Measurements from ENCODE around the gene CAPNS2. TPM values are rescaled to one million over a fixed set of nuclear protein-coding genes. Genes with fewer than 3 reads are reported as not detected.

The CAPNS2 gene
- 0.37 and 0.40 TPM in 2 replicates for total RNA-seq (2014; rRNA removed; shearing (Covaris generic))
- polyA plus RNA-seq (2015; cell fraction: cytosol; rRNA removed) = 0.15 TPM in 1 of 2 replicates, not detected in the other
- 0.27 and 0.33 TPM in 2 replicates for polyA plus RNA-seq (2015; cell fraction: nucleus; rRNA removed)

GRCh38 chr16:55566432-55567175 is at the start of gene CAPNS2:
Gene CAPNS2 (plus strand): TSS chr16:55566684. CDS start chr16:55566757, 73 bp downstream.
- DNase-seq (ENCODE audit: low read depth, low spot score) = no peak
- in situ Hi-C loops (cut with HindIII; ENCODE audit: low pct_unique_long_range_greater_than_20kb, low sequenced_read_pairs) = no loop called here

DNA sequence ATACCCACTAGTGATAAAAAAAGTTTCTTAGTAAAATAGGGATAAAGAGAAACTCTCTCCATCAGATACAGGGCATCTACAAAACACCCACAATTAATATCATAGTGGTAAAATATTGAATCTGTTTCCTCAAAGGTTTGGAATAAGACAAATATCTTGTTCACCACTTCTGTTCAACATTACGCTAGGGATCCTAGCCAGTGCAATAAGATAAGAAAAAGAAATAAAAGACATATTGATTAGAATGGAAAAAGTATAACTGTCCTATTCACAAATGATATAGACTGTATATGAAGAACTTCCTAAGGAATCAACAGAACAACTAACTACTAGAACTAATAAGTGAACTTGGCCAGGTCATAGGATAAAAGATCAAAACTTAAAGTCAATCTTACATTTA is 44.7 kb upstream of the CAPNS2 start:
- in situ Hi-C loops (cut with HindIII; ENCODE audit: low pct_unique_long_range_greater_than_20kb, low sequenced_read_pairs) = no loop called here
- no peak for DNase-seq (ENCODE audit: low read depth, low spot score)

DNA sequence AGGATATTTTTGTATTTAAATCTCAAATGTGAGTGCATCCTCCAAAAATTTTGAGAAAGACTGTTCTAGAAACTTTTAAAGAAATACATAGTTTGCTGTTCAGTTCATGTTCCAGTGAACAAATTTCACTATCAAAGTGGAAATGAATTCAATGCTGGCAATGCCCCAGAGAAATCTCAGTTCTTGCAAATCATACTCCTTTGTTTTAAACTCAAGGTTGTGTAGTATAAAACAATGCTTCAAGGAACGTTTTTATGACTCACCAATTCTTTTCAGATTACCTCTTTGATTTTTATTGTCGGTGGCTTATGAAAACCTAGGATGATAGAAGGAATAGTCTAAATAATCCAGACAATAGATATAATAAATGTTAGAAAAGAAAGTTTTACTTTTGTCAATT is 40.0 kb upstream of the CAPNS2 start:
- in situ Hi-C loops (cut with HindIII; ENCODE audit: low pct_unique_long_range_greater_than_20kb, low sequenced_read_pairs) = no loop called here
- no peak for DNase-seq (ENCODE audit: low read depth, low spot score)

- DNase-seq (ENCODE audit: low read depth, low spot score) = no peak
- in situ Hi-C loops (cut with HindIII; ENCODE audit: low pct_unique_long_range_greater_than_20kb, low sequenced_read_pairs) = no loop called here
These were observed 38.6 kb upstream of the CAPNS2 start for GRCh38 chr16:55527885-55528284.

- no peak for DNase-seq (ENCODE audit: low read depth, low spot score)
- in situ Hi-C loops (cut with HindIII; ENCODE audit: low pct_unique_long_range_greater_than_20kb, low sequenced_read_pairs) = no loop called here
These were observed 37.5 kb upstream of the CAPNS2 start for GRCh38 chr16:55529018-55529417.

DNA sequence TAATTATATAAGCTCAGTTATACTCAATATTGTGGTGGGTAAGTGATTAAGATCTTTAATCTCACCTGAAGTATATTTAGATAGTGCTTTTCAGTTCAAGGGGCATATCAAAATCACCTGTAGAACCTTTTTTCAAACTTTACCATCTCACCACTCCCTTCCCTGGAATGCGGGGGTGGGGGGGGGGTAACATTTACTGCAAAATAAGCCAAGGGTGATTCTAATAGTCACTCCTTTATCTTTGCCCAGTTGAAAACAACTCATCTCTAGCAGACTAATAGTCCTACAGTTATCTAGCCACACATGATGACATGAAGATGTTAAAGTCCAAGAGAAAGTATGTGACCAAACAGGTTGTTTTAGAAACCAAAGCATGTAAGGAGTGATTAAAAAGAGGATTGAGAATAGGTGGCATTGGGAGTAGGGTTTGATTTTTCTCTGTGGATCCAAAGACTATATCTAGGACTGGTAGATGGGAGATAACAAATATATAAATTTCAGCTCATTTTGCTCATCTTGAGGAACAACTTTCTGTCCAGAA is 36.1 kb upstream of the CAPNS2 start:
- in situ Hi-C loops (cut with HindIII; ENCODE audit: low pct_unique_long_range_greater_than_20kb, low sequenced_read_pairs) = no loop called here

GRCh38 chr16:55532227-55532626 is 34.3 kb upstream of the CAPNS2 start:
- in situ Hi-C loops (cut with HindIII; ENCODE audit: low pct_unique_long_range_greater_than_20kb, low sequenced_read_pairs) = no loop called here
- no peak for DNase-seq (ENCODE audit: low read depth, low spot score)

More for the DNA sequence above, 36.1 kb upstream of the CAPNS2 start:
- DNase-seq (ENCODE audit: low read depth, low spot score) = no peak

DNA sequence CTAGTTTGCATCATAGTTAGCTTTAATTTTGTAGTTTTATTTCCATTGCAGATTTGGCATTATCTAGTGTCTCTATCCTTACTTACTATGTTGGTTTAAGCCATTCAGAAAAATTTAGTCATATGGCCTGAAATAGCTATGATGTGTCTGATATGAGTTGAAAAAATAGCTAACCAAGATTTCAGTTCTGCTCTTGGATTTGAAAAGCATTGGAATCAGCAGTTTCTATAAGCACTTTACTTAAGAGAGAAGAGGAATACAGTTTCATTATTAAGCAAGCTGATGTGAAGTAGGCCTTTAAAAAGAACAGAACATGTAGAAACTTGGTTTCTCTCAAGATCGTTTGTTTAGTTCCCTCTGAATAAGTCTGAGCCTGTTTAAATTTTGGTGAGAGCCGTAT is 31.7 kb upstream of the CAPNS2 start:
- DNase-seq (ENCODE audit: low read depth, low spot score) = no peak
- in situ Hi-C loops (cut with HindIII; ENCODE audit: low pct_unique_long_range_greater_than_20kb, low sequenced_read_pairs) = no loop called here

DNA sequence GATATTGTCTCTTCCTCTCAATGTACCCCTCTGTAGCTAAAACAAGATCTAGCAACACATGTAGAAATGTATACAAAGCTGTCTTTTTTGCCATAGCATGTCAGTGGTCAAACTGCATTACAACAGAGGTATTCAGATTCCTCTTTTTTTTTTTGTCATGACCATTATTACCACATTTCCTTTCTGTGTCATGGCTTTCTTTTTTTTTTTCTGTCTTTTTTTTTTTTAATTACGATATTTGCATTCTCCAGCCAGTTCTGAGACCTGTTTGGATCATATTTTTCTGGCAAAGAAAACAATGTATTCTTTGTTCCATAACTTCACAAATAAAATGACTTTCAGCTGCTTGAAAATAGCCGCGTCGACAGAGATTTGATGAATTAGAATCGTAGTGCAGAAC is 27.4 kb upstream of the CAPNS2 start:
- in situ Hi-C loops (cut with HindIII; ENCODE audit: low pct_unique_long_range_greater_than_20kb, low sequenced_read_pairs) = no loop called here
- DNase-seq (ENCODE audit: low read depth, low spot score) = peak; percentile 91

DNA sequence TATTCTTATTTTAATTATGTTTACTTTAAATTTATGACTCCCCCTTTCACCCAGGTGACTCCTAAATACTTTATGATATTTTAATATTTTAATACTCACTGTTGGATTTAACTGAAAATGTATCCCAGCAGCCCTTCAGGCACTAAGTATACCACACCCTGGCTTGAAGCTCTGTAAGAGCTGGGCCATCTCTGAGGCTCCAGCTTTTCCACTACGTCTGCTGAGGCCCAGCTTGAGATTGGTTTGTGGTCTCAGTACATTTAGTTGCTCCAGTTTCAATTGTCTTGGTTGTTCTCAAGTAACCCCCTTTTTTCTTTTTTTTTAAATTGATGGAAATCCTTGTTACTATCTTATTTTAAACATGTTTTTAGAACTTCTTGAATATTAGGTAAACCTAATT is 27.0 kb upstream of the CAPNS2 start:
- peak; percentile 57 for DNase-seq (ENCODE audit: low read depth, low spot score)
- in situ Hi-C loops (cut with HindIII; ENCODE audit: low pct_unique_long_range_greater_than_20kb, low sequenced_read_pairs) = no loop called here

- in situ Hi-C loops (cut with HindIII; ENCODE audit: low pct_unique_long_range_greater_than_20kb, low sequenced_read_pairs) = no loop called here
- peak; percentile 56 for DNase-seq (ENCODE audit: low read depth, low spot score)
These were observed 26.3 kb upstream of the CAPNS2 start for GRCh38 chr16:55540221-55540620.

DNA sequence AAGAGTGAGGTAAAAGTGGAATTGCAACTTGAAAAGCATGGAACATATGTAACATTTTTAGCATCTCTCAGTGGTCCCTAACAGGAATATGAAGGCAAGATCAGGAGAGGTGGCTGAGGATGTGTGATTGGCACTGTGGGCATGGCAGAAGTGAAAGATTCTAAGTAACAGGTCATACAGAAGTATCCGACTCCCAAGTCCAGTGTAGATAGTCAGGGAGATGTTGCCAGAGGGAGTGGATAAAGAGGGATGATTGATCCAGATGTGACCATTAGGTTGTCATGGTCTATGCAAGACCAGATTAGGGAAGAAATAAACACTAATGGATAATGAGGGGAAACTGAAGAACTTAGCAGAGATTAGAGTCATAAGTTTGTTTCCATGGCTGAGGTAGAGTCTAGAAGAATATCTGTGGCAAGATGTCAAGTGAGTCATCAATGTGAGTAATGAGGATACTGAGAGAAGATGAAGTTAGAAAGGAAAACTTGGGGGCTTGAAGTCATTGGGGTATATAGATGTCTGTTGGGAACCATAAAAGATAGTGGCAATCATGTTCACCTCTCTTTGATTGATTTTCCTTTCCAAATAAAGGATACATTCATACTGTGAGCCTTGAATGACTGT is 23.9 kb upstream of the CAPNS2 start:
- in situ Hi-C loops (cut with HindIII; ENCODE audit: low pct_unique_long_range_greater_than_20kb, low sequenced_read_pairs) = no loop called here
- no peak for DNase-seq (ENCODE audit: low read depth, low spot score)

- DNase-seq (ENCODE audit: low read depth, low spot score) = peak; percentile 60
- in situ Hi-C loops (cut with HindIII; ENCODE audit: low pct_unique_long_range_greater_than_20kb, low sequenced_read_pairs) = no loop called here
These were observed 23.0 kb upstream of the CAPNS2 start for GRCh38 chr16:55543472-55543871.

DNA sequence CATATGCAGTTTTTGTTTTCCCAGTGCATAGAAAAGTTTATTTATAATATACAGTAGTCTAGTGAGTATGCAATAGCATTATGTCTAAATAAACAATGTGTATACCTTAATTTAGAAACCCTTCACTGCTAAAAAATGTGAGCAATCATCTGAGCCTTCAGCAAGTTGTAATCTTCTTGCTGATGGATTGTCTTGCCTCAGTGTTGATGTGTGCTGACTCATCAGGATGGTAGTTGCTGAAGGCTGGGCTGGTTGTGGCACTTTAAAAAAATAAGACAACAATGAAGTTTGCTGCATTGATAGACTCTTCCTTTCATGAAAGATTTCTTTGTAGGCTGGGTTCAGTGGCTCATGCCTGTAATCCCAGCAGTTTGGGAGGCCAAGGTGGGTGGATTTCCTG is 13.9 kb upstream of the CAPNS2 start:
- in situ Hi-C loops (cut with HindIII; ENCODE audit: low pct_unique_long_range_greater_than_20kb, low sequenced_read_pairs) = no loop called here
- DNase-seq (ENCODE audit: low read depth, low spot score) = no peak

- no peak for DNase-seq (ENCODE audit: low read depth, low spot score)
- in situ Hi-C loops (cut with HindIII; ENCODE audit: low pct_unique_long_range_greater_than_20kb, low sequenced_read_pairs) = no loop called here
These were observed 11.0 kb upstream of the CAPNS2 start for GRCh38 chr16:55555436-55555835.

- in situ Hi-C loops (cut with HindIII; ENCODE audit: low pct_unique_long_range_greater_than_20kb, low sequenced_read_pairs) = no loop called here
- no peak for DNase-seq (ENCODE audit: low read depth, low spot score)
These were observed 9.3 kb upstream of the CAPNS2 start for GRCh38 chr16:55557186-55557585.

DNA sequence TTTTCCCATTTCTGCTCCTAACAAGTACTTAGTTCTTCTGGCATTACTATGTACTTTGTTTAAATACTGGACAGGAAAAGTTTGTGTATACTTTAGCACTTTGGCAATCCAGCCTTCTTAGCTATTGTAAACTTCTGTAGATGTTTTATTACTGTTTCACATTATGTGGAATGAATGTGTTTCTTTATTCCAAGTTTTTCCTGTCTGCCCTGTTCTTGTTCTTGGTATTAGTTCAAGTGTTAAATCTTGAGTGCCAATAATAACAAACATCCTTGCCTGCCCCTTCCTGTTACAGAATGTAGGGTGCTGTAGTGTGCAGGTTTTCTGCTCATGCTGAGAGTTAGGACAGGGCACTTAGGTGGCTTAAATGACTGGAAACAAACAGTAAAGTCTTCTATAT is 7.3 kb upstream of the CAPNS2 start:
- DNase-seq (ENCODE audit: low read depth, low spot score) = no peak
- in situ Hi-C loops (cut with HindIII; ENCODE audit: low pct_unique_long_range_greater_than_20kb, low sequenced_read_pairs) = no loop called here

DNA sequence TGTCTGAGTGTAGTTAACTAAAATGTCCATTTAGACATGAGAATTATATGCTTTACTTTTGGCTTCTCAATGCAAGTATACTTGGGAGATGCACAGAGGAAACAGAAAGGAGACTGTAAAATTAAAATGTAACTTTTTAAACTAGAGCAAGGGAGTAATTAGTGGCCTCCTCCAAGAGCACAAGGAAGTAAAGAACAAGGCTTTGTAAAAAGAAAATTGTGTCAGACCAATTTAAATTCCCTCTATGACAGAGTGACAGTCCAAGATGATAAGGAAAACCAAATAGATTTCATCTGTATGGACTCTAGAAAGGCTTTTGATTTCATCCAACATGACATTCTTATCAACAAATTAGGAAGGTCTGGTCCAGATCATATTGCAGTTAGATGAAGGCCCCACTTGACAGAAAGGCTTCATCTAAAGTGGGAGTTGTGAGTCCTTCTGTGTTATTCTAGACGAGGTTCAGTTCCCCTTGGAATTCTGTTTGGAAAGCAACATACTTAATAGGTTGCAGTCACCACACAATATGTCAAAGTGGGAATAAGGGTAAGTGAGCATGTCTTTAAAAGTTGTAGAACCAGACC is 6.5 kb upstream of the CAPNS2 start:
- no peak for DNase-seq (ENCODE audit: low read depth, low spot score)
- in situ Hi-C loops (cut with HindIII; ENCODE audit: low pct_unique_long_range_greater_than_20kb, low sequenced_read_pairs) = no loop called here

All from SK-MEL-5 (cell line).